Smooth muscle cell (in vitro differentiated cells): Measurements from ENCODE around the gene CADPS. TPM values are rescaled to one million over a fixed set of nuclear protein-coding genes. Genes with fewer than 3 reads are reported as not detected.

Experiments used
- DNase-seq: peaks from one replicate; lab custom pipeline; 2025; ENCODE audit not compliant: unreplicated experiment; lab: John Stamatoyannopoulos, UW
- H2AFZ ChIP-seq: fragments of 200-600 bp; sonication (generic); 2 replicates; pipeline ENCODE4 v1.6.0; 2016; ENCODE audit warnings: antibody characterized with exemption, low read depth, mild to moderate bottlenecking
- H3F3A ChIP-seq: fragments of 200-600 bp; sonication (generic); 2 replicates; pipeline ENCODE4 v1.6.0; 2017; ENCODE audit warnings: antibody characterized with exemption, low read depth
- H3K27ac ChIP-seq: fragments of 200-600 bp; sonication (generic); 2 replicates; pipeline ENCODE4 v1.5.1; 2016; ENCODE audit warnings: low read depth, mild to moderate bottlenecking
- H3K27me3 ChIP-seq: fragments of 200-600 bp; sonication (generic); 2 replicates; pipeline ENCODE4 v1.6.1; 2016; ENCODE audit warnings: low read depth, mild to moderate bottlenecking
- H3K36me3 ChIP-seq: fragments of 200-600 bp; sonication (generic); 2 replicates; pipeline ENCODE4 v1.5.1; 2016; ENCODE audit warnings: low read depth
- H3K4me1 ChIP-seq: fragments of 200-600 bp; sonication (generic); 2 replicates; pipeline ENCODE4 v1.5.1; 2016; ENCODE audit warnings: low read depth
- H3K4me2 ChIP-seq: fragments of 200-600 bp; sonication (generic); 2 replicates; pipeline ENCODE4 v1.6.0; 2016; ENCODE audit warnings: mild to moderate bottlenecking
- H3K4me3 ChIP-seq: fragments of 200-600 bp; sonication (generic); 2 replicates; pipeline ENCODE4 v1.5.1; 2016; ENCODE audit warnings: mild to moderate bottlenecking
- H3K79me2 ChIP-seq: fragments of 200-600 bp; sonication (generic); 2 replicates; pipeline ENCODE4 v1.6.0; 2016; ENCODE audit warnings: low read depth, mild to moderate bottlenecking
- H3K9ac ChIP-seq: fragments of 200-600 bp; sonication (generic); 2 replicates; pipeline ENCODE4 v1.6.0; 2016; ENCODE audit warnings: low read depth
- H3K9me3 ChIP-seq: fragments of 200-600 bp; sonication (generic); replicated peaks from 2 replicates; pipeline ENCODE4 v1.5.1; 2016; ENCODE audit warnings: low read depth
- H4K20me1 ChIP-seq: fragments of 200-600 bp; sonication (generic); 2 replicates; pipeline ENCODE4 v1.6.0; 2016; ENCODE audit warnings: low read depth
- WGBS: methylation state at CpG from one replicate; pipeline ENCODE4 v1.1.7; 2016; ENCODE audit warnings: low lambda C conversion rate; 5-methylcytosine and 5-hydroxymethylcytosine counted together
- polyA plus RNA-seq: library from polyadenylated mRNA; unstranded; fragments of >200 nt; fragmentation: Nextera tagmentation; extraction: Ambion mirVana; gene quantifications from 2 replicates; pipeline ENCODE4 v1.2.1, GENCODE V29; 2016
- total RNA-seq: library from RNA; depleted of rRNA; stranded (reverse); fragments of >200 nt; gene quantifications from 2 replicates; pipeline ENCODE4 v1.2.3, GENCODE V29; 2014
- TF ChIP-seq, protein P1 (sequence below): fragments of 200-600 bp; sonication (generic); IDR thresholded peaks from 2 replicates; pipeline ENCODE4 v1.5.1; 2017; ENCODE audit warnings: borderline replicate concordance, mild to moderate bottlenecking, antibody characterized with exemption; ENCODE audit not compliant: insufficient read depth, poor library complexity, severe bottlenecking

Gene CADPS
- total and polyA plus RNA-seq, 2 experiments from 2014 or later, result 4.4 to 38.4 TPM

DNA sequence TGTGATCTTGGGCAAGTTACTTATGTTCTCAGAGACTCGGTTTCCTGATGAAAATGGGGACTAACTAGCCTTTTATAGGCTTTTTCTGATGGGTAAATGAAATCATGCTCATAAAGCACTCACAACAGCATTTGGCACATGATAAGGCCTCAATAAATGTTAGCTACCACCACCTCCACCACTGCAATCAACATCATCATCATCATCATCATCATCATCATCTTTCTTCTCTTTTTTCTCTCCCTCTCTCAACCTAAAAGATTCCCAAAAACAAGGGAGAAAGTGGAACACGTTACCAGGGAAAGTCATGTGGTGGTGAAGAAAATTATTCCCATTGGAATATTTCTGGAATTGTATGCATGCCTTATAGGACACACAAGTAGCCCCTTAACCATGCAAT is 468.3 kb downstream of the CADPS start:
- Histone ChIP-seq H4K20me1 (no peaks in the 10 kb centered on the region), H3K27me3 (peaks cover 23% of the 10 kb centered on the region), H2AFZ (no peak overlapping the region), H3K4me1 (no peaks in the 10 kb centered on the region), H3K79me2 (no peaks in the 10 kb centered on the region), H3K4me3 (no peak overlapping the region), H3K9me3 (no peaks in the 10 kb centered on the region), H3K9ac (no peak overlapping the region), H3K36me3 (no peaks in the 10 kb centered on the region), H3K4me2 (no peak overlapping the region), H3K27ac (no peak overlapping the region), H3F3A (no peaks in the 10 kb centered on the region)
- 82% methylated on average over 2 of the region's 2 CpGs for WGBS
- TF ChIP-seq, protein P1, sequence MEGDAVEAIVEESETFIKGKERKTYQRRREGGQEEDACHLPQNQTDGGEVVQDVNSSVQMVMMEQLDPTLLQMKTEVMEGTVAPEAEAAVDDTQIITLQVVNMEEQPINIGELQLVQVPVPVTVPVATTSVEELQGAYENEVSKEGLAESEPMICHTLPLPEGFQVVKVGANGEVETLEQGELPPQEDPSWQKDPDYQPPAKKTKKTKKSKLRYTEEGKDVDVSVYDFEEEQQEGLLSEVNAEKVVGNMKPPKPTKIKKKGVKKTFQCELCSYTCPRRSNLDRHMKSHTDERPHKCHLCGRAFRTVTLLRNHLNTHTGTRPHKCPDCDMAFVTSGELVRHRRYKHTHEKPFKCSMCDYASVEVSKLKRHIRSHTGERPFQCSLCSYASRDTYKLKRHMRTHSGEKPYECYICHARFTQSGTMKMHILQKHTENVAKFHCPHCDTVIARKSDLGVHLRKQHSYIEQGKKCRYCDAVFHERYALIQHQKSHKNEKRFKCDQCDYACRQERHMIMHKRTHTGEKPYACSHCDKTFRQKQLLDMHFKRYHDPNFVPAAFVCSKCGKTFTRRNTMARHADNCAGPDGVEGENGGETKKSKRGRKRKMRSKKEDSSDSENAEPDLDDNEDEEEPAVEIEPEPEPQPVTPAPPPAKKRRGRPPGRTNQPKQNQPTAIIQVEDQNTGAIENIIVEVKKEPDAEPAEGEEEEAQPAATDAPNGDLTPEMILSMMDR, result no peak
- DNase-seq, result no peak

- H4K20me1 ChIP-seq, result no peaks in the 10 kb centered on the region
- DNase-seq, result no peak
- no peak overlapping the region for H3K4me3 ChIP-seq
- H3K36me3 ChIP-seq, result no peaks in the 10 kb centered on the region
- H3F3A ChIP-seq, result no peaks in the 10 kb centered on the region
- no peaks in the 10 kb centered on the region for H3K4me1 ChIP-seq
- no peak overlapping the region for H3K27ac ChIP-seq
- 90% methylated on average over 6 of the region's 6 CpGs for WGBS
- no peak overlapping the region for H2AFZ ChIP-seq
- H3K9ac ChIP-seq, result no peak overlapping the region
- H3K79me2 ChIP-seq, result no peaks in the 10 kb centered on the region
- peaks cover 23% of the 10 kb centered on the region for H3K27me3 ChIP-seq
- no peak overlapping the region for H3K4me2 ChIP-seq
- TF ChIP-seq, protein P1, result no peak
- H3K9me3 ChIP-seq, result no peaks in the 10 kb centered on the region
Measured at GRCh38 chr3:62405566-62405965, 469.6 kb downstream of the CADPS start.

GRCh38 chr3:62405135-62405534 is 470.1 kb downstream of the CADPS start:
- Histone ChIP-seq H2AFZ (no peak overlapping the region), H3K27ac (no peak overlapping the region), H3K27me3 (peaks cover 23% of the 10 kb centered on the region), H3K9me3 (no peaks in the 10 kb centered on the region), H3K4me2 (no peak overlapping the region), H3K4me1 (no peaks in the 10 kb centered on the region), H3K36me3 (no peaks in the 10 kb centered on the region), H4K20me1 (no peaks in the 10 kb centered on the region), H3K9ac (no peak overlapping the region), H3F3A (no peaks in the 10 kb centered on the region), H3K79me2 (no peaks in the 10 kb centered on the region), H3K4me3 (no peak overlapping the region)
- TF ChIP-seq, protein P1, result no peak
- WGBS, result 97% methylated on average over 6 of the region's 6 CpGs
- no peak for DNase-seq

- Histone ChIP-seq H3K79me2 (no peaks in the 10 kb centered on the region), H2AFZ (no peak overlapping the region), H3K4me2 (no peak overlapping the region), H3F3A (no peaks in the 10 kb centered on the region), H3K4me1 (no peaks in the 10 kb centered on the region), H3K9me3 (no peaks in the 10 kb centered on the region), H3K36me3 (no peaks in the 10 kb centered on the region), H4K20me1 (no peaks in the 10 kb centered on the region), H3K27ac (no peak overlapping the region), H3K27me3 (peaks cover 23% of the 10 kb centered on the region), H3K4me3 (no peak overlapping the region), H3K9ac (no peak overlapping the region)
- 89% methylated on average over 8 of the region's 8 CpGs for WGBS
- TF ChIP-seq, protein P1, result no peak
- no peak for DNase-seq
Measured at GRCh38 chr3:62404321-62404720, 470.9 kb downstream of the CADPS start.
